HepG2 (cell line): ENCODE data around the gene PLCL1. TPM values are rescaled to one million over a fixed set of nuclear protein-coding genes. Genes with fewer than 3 reads are reported as not detected.
A peak's percentile ranks its signal among the peaks of the same experiment; 100 is the strongest.

Experiments used
- ATM ChIP-seq: fragments of 450-650 bp; IDR thresholded peaks from 2 replicates; pipeline ENCODE4 v1.7.1; 2017; ENCODE audit warnings: mild to moderate bottlenecking, borderline replicate concordance
- HDAC1 ChIP-seq: sonication (generic); formaldehyde crosslinking; IDR thresholded peaks from 2 replicates; pipeline ENCODE4 v1.5.1; 2020; ENCODE audit warnings: mild to moderate bottlenecking, missing genetic modification reagents
- KDM2A ChIP-seq: sonication (generic); formaldehyde crosslinking; IDR thresholded peaks from 2 replicates; pipeline ENCODE4 v1.4.0; 2020; ENCODE audit warnings: low read depth, missing genetic modification reagents, borderline replicate concordance
- MBNL3 ChIP-seq: fragments of 250-450 bp; sonication (Bioruptor Pico); conservative IDR thresholded peaks from 2 replicates; pipeline ENCODE4 v1.8.0; 2022; ENCODE audit warnings: mild to moderate bottlenecking, inconsistent platforms
- POLR2AphosphoS2 ChIP-seq: IDR thresholded peaks from 2 replicates; pipeline ENCODE4 v1.6.1; 2011; ENCODE audit warnings: low read depth, low read length, improper control_type of control experiment
- SMC3 ChIP-seq: IDR thresholded peaks from 2 replicates; pipeline ENCODE4 v1.6.1; 2011; ENCODE audit warnings: low read length, improper control_type of control experiment
- SOX13 ChIP-seq, 3 experiments: fragments of 450-650 bp in 1 of 3; sonication (generic) in 1 of 3; formaldehyde crosslinking in 1 of 3; IDR thresholded peaks in 2 of 3; conservative IDR thresholded peaks in 1 of 3; 2 replicates each; pipeline versions ENCODE4 v1.5.0 to v1.6.1; 2016 to 2020; ENCODE audit warnings: antibody characterized with exemption in 1 of 3, mild to moderate bottlenecking in 1 of 3, missing compliant biosample characterization in 1 of 3, missing genetic modification reagents in 1 of 3, moderate library complexity in 1 of 3
- SSRP1 ChIP-seq: IDR thresholded peaks from 2 replicates; pipeline ENCODE4 v1.6.1; 2016; ENCODE audit warnings: control low read depth
- ZHX2 ChIP-seq, 2 experiments: sonication (generic) in 1 of 2; formaldehyde crosslinking in 1 of 2; IDR thresholded peaks; 2 replicates each; pipeline versions ENCODE4 v1.6.1 to v1.9.0; 2014 to 2022; ENCODE audit warnings: antibody characterized with exemption in 1 of 2, borderline replicate concordance in 1 of 2, inconsistent platforms in 1 of 2, low read depth in 1 of 2, missing genetic modification reagents in 1 of 2
- ZNF407 ChIP-seq: sonication (generic); formaldehyde crosslinking; IDR thresholded peaks from one replicate; pipeline ENCODE4 v1.5.1; 2020; ENCODE audit warnings: mild to moderate bottlenecking, missing genetic modification reagents; ENCODE audit errors: not compliant biosample characterization
- ZNF770 ChIP-seq: sonication (generic); formaldehyde crosslinking; IDR thresholded peaks from 2 replicates; pipeline ENCODE4 v1.5.0; 2020; ENCODE audit warnings: mild to moderate bottlenecking, missing genetic modification reagents
- polyA plus RNA-seq, 8 experiments: library from polyadenylated mRNA; depleted of rRNA in 3 of 8; stranded (reverse) in 7 of 8; unstranded in 1 of 8; fragments of >200 nt; fragmentation: Illumina TruSeq in 4 of 8; extraction: Trizol in 4 of 8; gene quantifications; 2 replicates each; pipeline versions ENCODE4 v1.2.1 to v1.2.3, GENCODE V29; 2011 to 2016; ENCODE audit warnings: low read depth in 4 of 8, missing spikeins in 1 of 8, mixed read lengths in 1 of 8; ENCODE audit not compliant: insufficient read depth in 1 of 8
- total RNA-seq, 5 experiments: library from RNA; depleted of rRNA; stranded (reverse); fragments of >200 nt; fragmentation: Illumina TruSeq; extraction: Trizol; gene quantifications; 2 replicates each; pipeline ENCODE4 v1.2.3, GENCODE V29; 2016; ENCODE audit warnings: low read depth in 1 of 5

Gene PLCL1
- total and polyA plus RNA-seq, 2 of the 13 experiments (the other 11 are each of a cell fraction or from before 2014, with no cell fraction given) = not detected

GRCh38 chr2:197804049-197804757, at the start of gene PLCL1 (continued):
- TF ChIP-seq ZNF407 (CRISPR knock-in tag) (no peak), KDM2A (CRISPR knock-in tag) (peak; percentile 57; the same call in 1 of the 2 replicates), ATM (no peak), SSRP1 (no peak), SMC3 (no peak), SOX13 (IDR thresholded peaks at IDR 0.05) (no peak), SOX13 (CRISPR knock-in tag; conservative IDR thresholded peaks at IDR 0.05 in 1 of 2, IDR thresholded peaks at IDR 0.05 in 1 of 2) (no peak), ZHX2 (IDR thresholded peaks at IDR 0.05; ENCODE audit: low read depth) (no peak), ZHX2 (CRISPR knock-in tag; IDR thresholded peaks at IDR 0.05; ENCODE audit: borderline replicate concordance) (no peak), ZNF770 (CRISPR knock-in tag) (peak; percentile 75), HDAC1 (CRISPR knock-in tag) (no peak; the same call in 1 of the 2 replicates), POLR2AphosphoS2 (no peak), MBNL3 (CRISPR knock-in tag) (no peak)
